Uterus (tissue), 2 donors: ENCODE measurements around the gene PZP.

Source experiments
- POLR2A ChIP-seq, 2 donors: fragments of 450-650 bp; IDR thresholded peaks; one replicate each; pipeline ENCODE4 v1.6.1; 2016; ENCODE audit warnings: antibody characterized with exemption in 2 of 2, mild to moderate bottlenecking in 1 of 2, moderate library complexity in 1 of 2
- TF ChIP-seq, protein P1 (sequence below), 4 experiments: fragments of 200-600 bp in 2 of 4; fragments of 450-650 bp in 2 of 4; sonication (generic) in 2 of 4; IDR thresholded peaks; one replicate each; pipeline ENCODE4 v1.5.1; 2016 to 2019; ENCODE audit warnings: antibody characterized with exemption in 4 of 4, mild to moderate bottlenecking in 2 of 4, moderate library complexity in 1 of 4

- TF ChIP-seq, protein P1, sequence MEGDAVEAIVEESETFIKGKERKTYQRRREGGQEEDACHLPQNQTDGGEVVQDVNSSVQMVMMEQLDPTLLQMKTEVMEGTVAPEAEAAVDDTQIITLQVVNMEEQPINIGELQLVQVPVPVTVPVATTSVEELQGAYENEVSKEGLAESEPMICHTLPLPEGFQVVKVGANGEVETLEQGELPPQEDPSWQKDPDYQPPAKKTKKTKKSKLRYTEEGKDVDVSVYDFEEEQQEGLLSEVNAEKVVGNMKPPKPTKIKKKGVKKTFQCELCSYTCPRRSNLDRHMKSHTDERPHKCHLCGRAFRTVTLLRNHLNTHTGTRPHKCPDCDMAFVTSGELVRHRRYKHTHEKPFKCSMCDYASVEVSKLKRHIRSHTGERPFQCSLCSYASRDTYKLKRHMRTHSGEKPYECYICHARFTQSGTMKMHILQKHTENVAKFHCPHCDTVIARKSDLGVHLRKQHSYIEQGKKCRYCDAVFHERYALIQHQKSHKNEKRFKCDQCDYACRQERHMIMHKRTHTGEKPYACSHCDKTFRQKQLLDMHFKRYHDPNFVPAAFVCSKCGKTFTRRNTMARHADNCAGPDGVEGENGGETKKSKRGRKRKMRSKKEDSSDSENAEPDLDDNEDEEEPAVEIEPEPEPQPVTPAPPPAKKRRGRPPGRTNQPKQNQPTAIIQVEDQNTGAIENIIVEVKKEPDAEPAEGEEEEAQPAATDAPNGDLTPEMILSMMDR (IDR thresholded peaks at IDR 0.05), result no peak
- TF ChIP-seq POLR2A (IDR thresholded peaks at IDR 0.05), result no peak
Observed at GRCh38 chr12:9143929-9144729, 64.1 kb downstream of the PZP start.
